Measurements from ENCODE around the gene FTH1. TPM values are rescaled to one million over a fixed set of nuclear protein-coding genes. Genes with fewer than 3 reads are reported as not detected.

FTH1 gene
- total and polyA plus RNA-seq, 2 of the 13 experiments (the other 11 are each of a cell fraction or from before 2014, with no cell fraction given), result 607 to 760 TPM

- BruUV-seq (replicated peaks), result TSS peak; percentile 89
- POLR2A ChIA-PET, result interaction anchor here (0.9 to 3.7 kb wide), 20 partner anchors 12 to 157 kb away, joined by 3 to 37 read pairs (median 4); partner anchors contain the start of genes BEST1, FEN1 and FTH1
These were observed 43.4 kb downstream of the FTH1 start for GRCh38 chr11:61924064-61924455.

More at GRCh38 chr11:61924064-61924455, 43.4 kb downstream of the FTH1 start:
- in situ Hi-C loops (cut with HindIII; ENCODE audit: extremely low pct_ligation_motif_present, low pct_unique_long_range_greater_than_20kb) (no loop called here), intact Hi-C loops (cut with micrococcal nuclease; ENCODE audit: unreplicated experiment) (no loop called here)
- Histone ChIP-seq H3K4me1 (ENCODE audit: insufficient read depth, low read length) (peaks cover 43% of the 10 kb centered on the region), H3K9me3 (ENCODE audit: low read length) (no peaks in the 10 kb centered on the region), H2AFZ (ENCODE audit: low read length) (no peak overlapping the region), H3K4me3 (replicated peaks in 1 of 3; ENCODE audit: insufficient read depth in 1 of 3, low read depth in 2 of 3, low read length in 3 of 3) (peak overlapping the region; percentile 27 to 66 (median 42); a peak in 5 of 6 replicates), H3K27ac (ENCODE audit: extremely low read length, insufficient read depth, low read length) (peak overlapping the region; percentile 75), H3K4me2 (ENCODE audit: low read depth, low read length) (peak overlapping the region; percentile 87), H3K79me2 (ENCODE audit: insufficient read depth, low read length) (no peaks in the 10 kb centered on the region), H4K20me1 (ENCODE audit: insufficient read depth, low read length) (no peaks in the 10 kb centered on the region), H3K36me3 (replicated peaks in 1 of 2; ENCODE audit: control insufficient read depth in 1 of 2, insufficient read depth in 2 of 2, low read length in 2 of 2) (no peaks in the 10 kb centered on the region), H3K27me3 (ENCODE audit: control insufficient read depth in 1 of 2, insufficient read depth in 2 of 2, low read length in 2 of 2) (peaks cover 6 to 18% of the 10 kb centered on the region in 2 experiments), H3K9ac (ENCODE audit: insufficient read depth, low read depth, low read length) (peak overlapping the region; percentile 63)
- FAIRE-seq (no peak), ATAC-seq (peak; percentile 32), DNase-seq (ENCODE audit: low spot score) (no peak)
- CTCF ChIA-PET (ENCODE audit: low intra/inter-chr PET ratio, low total read pairs), result interaction anchor here (0.8 to 1.3 kb wide), 2 partner anchors 25 to 26 kb away, joined by 3 to 4 read pairs; no protein-coding TSS in a partner anchor
- TF ChIP-seq ELF3 (CRISPR knock-in tag; IDR thresholded peaks at IDR 0.05) (0 out of 2 replicates have a peak, but pooled peaks have one; percentile 3), ZFX (CRISPR knock-in tag; IDR thresholded peaks at IDR 0.05; ENCODE audit: low read depth) (no peak), ZNF768 (CRISPR knock-in tag; IDR thresholded peaks at IDR 0.05) (peak; percentile 79; the same call in 1 of the 2 replicates), TOPORS (CRISPR knock-in tag; IDR thresholded peaks at IDR 0.05) (no peak), TERF1 (CRISPR knock-in tag; IDR thresholded peaks at IDR 0.05) (no peak), MED8 (CRISPR knock-in tag; IDR thresholded peaks at IDR 0.05; ENCODE audit: insufficient replicate concordance) (peak; percentile 2), ARNTL (CRISPR knock-in tag; IDR thresholded peaks at IDR 0.05) (0 out of 2 replicates have a peak, but pooled peaks have one; percentile 10), MTF2 (CRISPR knock-in tag; IDR thresholded peaks at IDR 0.05; ENCODE audit: borderline replicate concordance) (0 out of 2 replicates have a peak, but pooled peaks have one; percentile 36)
- 25% methylated on average over 5 of the region's 6 CpGs for WGBS (ENCODE audit: low lambda C conversion rate)

All from HepG2 (cell line).